HEK293T (cell line): ENCODE results near the gene ITPKC.
A peak's percentile ranks its signal among the peaks of the same experiment; 100 is the strongest.
"Not testable (repeated sequence)": the region's sequence is repeated elsewhere in the genome, so short reads cannot be mapped to it uniquely, and the experiment has no call there.

Experiments
- CTCF ChIA-PET: fragments of 350-600 bp; formaldehyde crosslinking; extraction: SDS; loops from one replicate; lab custom pipeline; 2021; ENCODE audit warnings: antibody characterized with exemption, inconsistent platforms; lab: Yijun Ruan, JAX
- POLR2A ChIA-PET: fragments of 350-600 bp; formaldehyde crosslinking; extraction: SDS; loops from one replicate; lab custom pipeline; 2020; ENCODE audit warnings: antibody characterized with exemption, inconsistent platforms; lab: Yijun Ruan, JAX
- DNase-seq: peaks from one replicate; pipeline ENCODE4 v3.0.0; 2012; ENCODE audit warnings: mixed read lengths; ENCODE audit errors: extremely low spot score
- ARNT ChIP-seq: fragments of 450-650 bp; IDR thresholded peaks from 2 replicates; pipeline ENCODE4 v1.6.1; 2017; ENCODE audit warnings: mild to moderate bottlenecking
- BHLHE40 ChIP-seq: fragments of 450-650 bp; IDR thresholded peaks from 2 replicates; pipeline ENCODE4 v1.6.1; 2016; ENCODE audit warnings: mild to moderate bottlenecking, moderate library complexity, borderline replicate concordance
- CTBP1 ChIP-seq: fragments of 450-650 bp; IDR thresholded peaks from 2 replicates; pipeline ENCODE4 v1.6.1; 2016; ENCODE audit warnings: borderline replicate concordance
- ELF4 ChIP-seq: fragments of 450-650 bp; IDR thresholded peaks from 2 replicates; pipeline ENCODE4 v1.6.1; 2017; ENCODE audit warnings: antibody characterized with exemption
- FOXA1 ChIP-seq: fragments of 450-650 bp; IDR thresholded peaks from 2 replicates; pipeline ENCODE4 v1.6.1; 2016; ENCODE audit warnings: mild to moderate bottlenecking
- FOXK2 ChIP-seq: fragments of 450-650 bp; IDR thresholded peaks from 2 replicates; pipeline ENCODE4 v1.6.1; 2016; ENCODE audit warnings: mild to moderate bottlenecking
- FOXM1 ChIP-seq: fragments of 450-650 bp; IDR thresholded peaks from 2 replicates; pipeline ENCODE4 v1.6.1; 2017; ENCODE audit warnings: mild to moderate bottlenecking, borderline replicate concordance
- HDGF ChIP-seq: fragments of 450-650 bp; IDR thresholded peaks from 2 replicates; pipeline ENCODE4 v1.6.1; 2017; ENCODE audit warnings: antibody characterized with exemption, borderline replicate concordance
- L3MBTL2 ChIP-seq: fragments of 450-650 bp; conservative IDR thresholded peaks from 2 replicates; pipeline ENCODE4 v1.6.1; 2016; ENCODE audit warnings: mild to moderate bottlenecking
- LEF1 ChIP-seq: fragments of 450-650 bp; IDR thresholded peaks from 2 replicates; pipeline ENCODE4 v1.6.1; 2017; ENCODE audit warnings: mild to moderate bottlenecking, borderline replicate concordance
- NFRKB ChIP-seq: fragments of 450-650 bp; IDR thresholded peaks from 2 replicates; pipeline ENCODE4 v1.6.1; 2016; ENCODE audit warnings: mild to moderate bottlenecking, moderate library complexity
- SP1 ChIP-seq: fragments of 450-650 bp; IDR thresholded peaks from 2 replicates; pipeline ENCODE4 v1.6.1; 2017
- SUZ12 ChIP-seq: fragments of 450-650 bp; IDR thresholded peaks from 2 replicates; pipeline ENCODE4 v1.6.1; 2016; ENCODE audit warnings: mild to moderate bottlenecking
- TARDBP ChIP-seq: fragments of 450-650 bp; IDR thresholded peaks from 2 replicates; pipeline ENCODE4 v1.6.1; 2016
- ZNF384 ChIP-seq: fragments of 450-650 bp; IDR thresholded peaks from 2 replicates; pipeline ENCODE4 v1.6.1; 2016
- TF ChIP-seq, protein P1 (sequence below): fragments of 450-650 bp; IDR thresholded peaks from 2 replicates; pipeline ENCODE4 v1.6.1; 2016

The ITPKC gene

DNA sequence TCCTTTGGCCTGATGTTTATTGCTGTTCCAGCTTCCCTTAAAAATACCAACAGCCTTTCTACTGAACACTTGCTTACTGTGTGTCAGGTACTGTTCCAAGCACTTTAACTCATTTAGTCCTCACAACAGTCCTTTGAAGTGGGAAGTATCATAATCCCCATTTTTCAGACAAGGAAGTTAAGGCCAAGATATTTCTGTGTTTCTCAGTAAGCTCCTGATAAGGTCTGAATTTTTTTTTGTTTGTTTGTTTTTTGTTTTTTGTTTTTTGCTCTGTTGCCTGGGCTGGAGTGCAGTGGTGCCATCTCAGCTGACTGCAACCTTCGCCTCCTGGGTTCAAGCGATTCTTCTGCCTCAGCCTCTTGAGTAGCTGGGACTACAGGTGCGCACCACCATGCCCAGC lies 41.6 kb downstream of the ITPKC start:
- ChIA-PET CTCF (no interaction called here), POLR2A (interaction anchor here (2.0 kb wide), 1 partner anchor 19 kb away, joined by 9 read pairs; the partner anchor contains the start of gene RAB4B)
- DNase-seq, result no peak
- TF ChIP-seq, protein P1, sequence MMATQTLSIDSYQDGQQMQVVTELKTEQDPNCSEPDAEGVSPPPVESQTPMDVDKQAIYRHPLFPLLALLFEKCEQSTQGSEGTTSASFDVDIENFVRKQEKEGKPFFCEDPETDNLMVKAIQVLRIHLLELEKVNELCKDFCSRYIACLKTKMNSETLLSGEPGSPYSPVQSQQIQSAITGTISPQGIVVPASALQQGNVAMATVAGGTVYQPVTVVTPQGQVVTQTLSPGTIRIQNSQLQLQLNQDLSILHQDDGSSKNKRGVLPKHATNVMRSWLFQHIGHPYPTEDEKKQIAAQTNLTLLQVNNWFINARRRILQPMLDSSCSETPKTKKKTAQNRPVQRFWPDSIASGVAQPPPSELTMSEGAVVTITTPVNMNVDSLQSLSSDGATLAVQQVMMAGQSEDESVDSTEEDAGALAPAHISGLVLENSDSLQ, result no peak
- TF ChIP-seq BHLHE40, result no peak
- TF ChIP-seq ELF4, result no peak
- TF ChIP-seq FOXK2, result no peak
- no peak for TF ChIP-seq HDGF
- no peak for TF ChIP-seq L3MBTL2
- no peak for TF ChIP-seq SP1
- TF ChIP-seq SUZ12, result no peak
- TF ChIP-seq LEF1, result no peak
- no peak for TF ChIP-seq NFRKB
- no peak for TF ChIP-seq ARNT
- TF ChIP-seq TARDBP, result no peak
- no peak for TF ChIP-seq ZNF384
- no peak for TF ChIP-seq CTBP1
- TF ChIP-seq FOXM1, result no peak
- TF ChIP-seq FOXA1, result no peak

DNA sequence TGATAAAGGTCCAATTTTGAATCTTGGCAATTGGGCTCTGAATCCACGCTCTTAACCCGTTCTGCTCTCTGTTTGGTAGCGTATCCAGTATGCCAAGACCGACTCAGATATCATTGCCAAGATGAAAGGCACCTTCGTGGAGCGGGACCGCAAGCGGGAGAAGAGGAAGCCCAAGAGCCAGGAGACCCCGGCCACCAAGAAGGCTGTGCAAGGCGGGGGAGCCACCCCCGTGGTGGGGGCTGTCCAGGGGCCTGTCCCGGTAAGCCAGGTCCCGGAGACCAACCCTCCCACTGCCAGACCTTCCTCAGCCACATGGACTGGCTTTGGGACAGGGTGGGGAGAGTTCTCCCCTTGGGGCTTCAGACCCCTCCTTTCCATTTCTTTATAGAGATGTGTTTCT lies 42.4 kb downstream of the ITPKC start:
- no peak for TF ChIP-seq SP1
- no peak for TF ChIP-seq CTBP1
- no peak for TF ChIP-seq LEF1
- DNase-seq, result no peak
- ChIA-PET POLR2A (no interaction called here), CTCF (no interaction called here)

DNA sequence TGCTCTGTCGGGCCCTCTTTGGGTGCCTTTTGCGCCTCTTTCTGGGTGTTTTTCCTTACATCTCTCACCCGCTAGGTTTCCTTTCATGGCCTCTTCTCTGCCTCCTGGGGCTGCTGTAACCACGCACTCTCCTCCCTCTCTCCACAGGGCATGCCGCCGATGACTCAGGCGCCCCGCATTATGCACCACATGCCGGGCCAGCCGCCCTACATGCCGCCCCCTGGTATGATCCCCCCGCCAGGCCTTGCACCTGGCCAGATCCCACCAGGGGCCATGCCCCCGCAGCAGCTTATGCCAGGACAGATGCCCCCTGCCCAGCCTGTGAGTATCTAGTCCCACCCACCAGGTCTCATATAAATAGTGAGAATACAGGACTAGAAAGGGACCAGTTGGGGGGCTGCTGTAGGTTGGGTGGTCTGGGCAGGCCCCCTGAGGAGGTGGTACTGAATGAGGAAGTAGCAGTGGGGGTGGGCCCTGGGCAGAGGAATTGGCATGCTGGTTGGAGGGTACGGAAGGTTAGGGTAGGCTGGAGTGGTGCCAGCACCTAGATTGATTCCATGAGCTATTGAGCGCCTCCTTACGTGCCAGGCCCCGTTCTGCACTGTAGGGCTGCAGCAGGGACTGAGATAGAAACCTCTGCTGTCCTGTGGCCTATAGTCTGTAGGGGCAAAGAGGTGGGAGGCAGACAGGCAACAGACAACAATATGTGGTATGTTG lies 46.0 kb downstream of the ITPKC start:
- ChIA-PET CTCF (no interaction called here), POLR2A (interaction anchor here (1.1 kb wide), 1 partner anchor 13 kb away, joined by 3 read pairs; the partner anchor contains the start of gene ACTMAP)
- TF ChIP-seq SUZ12 (no peak), FOXA1 (no peak), HDGF (no peak), ARNT (no peak), ZNF384 (no peak), FOXM1 (no peak), NFRKB (no peak), L3MBTL2 (no peak), CTBP1 (no peak)
- DNase-seq, result no peak

DNA sequence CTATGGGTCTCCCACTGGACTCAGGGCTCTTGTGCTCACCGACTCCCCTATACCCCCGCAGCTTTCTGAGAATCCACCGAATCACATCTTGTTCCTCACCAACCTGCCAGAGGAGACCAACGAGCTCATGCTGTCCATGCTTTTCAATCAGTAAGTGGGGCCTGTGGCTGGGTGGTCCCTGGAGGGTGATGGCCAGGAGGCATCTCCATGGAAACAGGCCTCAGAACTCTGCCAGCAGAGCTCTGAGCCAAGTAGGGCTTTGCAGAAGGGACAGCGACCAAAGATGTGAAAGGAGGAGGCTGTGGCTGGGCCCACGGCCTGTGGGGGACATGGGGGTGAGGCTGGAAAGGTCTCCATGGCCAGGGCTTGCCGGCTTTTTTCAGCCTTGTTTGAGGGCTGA lies 46.6 kb downstream of the ITPKC start:
- DNase-seq, result no peak
- TF ChIP-seq BHLHE40, result no peak
- TF ChIP-seq ELF4, result no peak
- no peak for TF ChIP-seq FOXA1
- TF ChIP-seq LEF1, result no peak
- TF ChIP-seq NFRKB, result no peak
- TF ChIP-seq, protein P1, result no peak
- TF ChIP-seq HDGF, result no peak
- TF ChIP-seq CTBP1, result no peak
- TF ChIP-seq SUZ12, result no peak
- no peak for TF ChIP-seq ZNF384
- no peak for TF ChIP-seq FOXK2
- TF ChIP-seq FOXM1, result no peak
- no peak for TF ChIP-seq TARDBP
- TF ChIP-seq ARNT, result no peak
- TF ChIP-seq L3MBTL2, result no peak
- ChIA-PET CTCF (no interaction called here), POLR2A (no interaction called here)

DNA sequence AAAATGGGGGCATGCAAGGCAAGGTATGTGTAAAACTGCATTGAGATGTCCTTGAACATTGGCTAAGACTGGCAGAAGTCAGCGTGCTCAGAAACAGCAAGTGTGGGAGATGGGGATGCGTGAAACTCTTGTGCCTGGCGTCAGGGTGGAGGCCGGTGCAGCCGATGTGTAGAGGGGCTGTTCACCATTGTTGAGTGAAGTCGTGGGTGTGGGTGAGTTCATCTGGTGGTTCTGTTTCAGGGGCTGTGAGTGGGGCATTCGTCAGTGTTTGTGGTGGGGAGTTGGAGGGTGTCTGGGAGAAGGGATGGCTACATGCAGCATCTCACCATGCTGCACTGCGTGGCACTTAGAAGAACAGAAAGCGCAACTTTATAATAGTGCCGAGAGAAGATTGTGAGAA lies 47.1 kb downstream of the ITPKC start:
- TF ChIP-seq ZNF384 (no peak), FOXK2 (no peak), SUZ12 (no peak), LEF1 (no peak), CTBP1 (no peak), TARDBP (no peak), FOXM1 (no peak), L3MBTL2 (no peak), SP1 (no peak), HDGF (no peak), ELF4 (no peak), ARNT (no peak), NFRKB (no peak), FOXA1 (no peak), BHLHE40 (no peak)
- TF ChIP-seq, protein P1, result no peak
- ChIA-PET CTCF (no interaction called here), POLR2A (no interaction called here)
- no peak for DNase-seq

DNA sequence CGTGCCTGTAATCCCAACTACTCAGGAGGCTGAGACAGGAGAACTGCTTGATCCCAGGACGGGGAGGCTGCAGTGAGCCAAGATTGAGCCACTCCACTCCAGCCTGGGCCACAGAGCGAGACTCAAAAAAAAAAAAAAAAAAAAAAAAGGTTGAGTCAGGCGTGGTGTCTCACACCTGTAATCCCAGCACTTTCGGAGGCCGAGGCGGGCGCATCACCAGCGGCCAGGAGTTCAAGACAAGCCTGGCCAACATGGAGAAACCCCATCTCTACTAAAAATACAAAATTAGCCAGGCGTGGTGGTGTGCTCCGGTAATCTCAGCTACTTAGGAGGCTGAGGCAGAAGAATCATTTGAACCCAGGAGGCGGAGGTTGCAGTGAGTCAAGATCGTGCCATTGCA lies 49.5 kb downstream of the ITPKC start:
- DNase-seq, POLR2A ChIA-PET, CTCF ChIA-PET: not testable (repeated sequence)
- 0 out of 2 replicates have a peak, but pooled peaks have one; percentile 20 for TF ChIP-seq ZNF384
